Activated naive CD4-positive, alpha-beta T cell treated with anti-CD3 and anti-CD28 coated beads, Interleukin-2, amount 50 U/mL, for 16 hours (primary cell): ENCODE data around the gene EDDM13.
A peak's percentile ranks its signal among the peaks of the same experiment; 100 is the strongest.
"Not testable (repeated sequence)": the region's sequence is repeated elsewhere in the genome, so short reads cannot be mapped to it uniquely, and the experiment has no call there.

Source experiments
- DNase-seq: peaks from one replicate; pipeline ENCODE4 v3.0.0-alpha.2; 2020

EDDM13 gene

GRCh38 chr19:56272161-56272798 is at the start of gene EDDM13:
Gene EDDM13 (plus strand): TSS chr19:56272748. CDS start chr19:56272835, 87 bp downstream.
- no peak for DNase-seq

DNA sequence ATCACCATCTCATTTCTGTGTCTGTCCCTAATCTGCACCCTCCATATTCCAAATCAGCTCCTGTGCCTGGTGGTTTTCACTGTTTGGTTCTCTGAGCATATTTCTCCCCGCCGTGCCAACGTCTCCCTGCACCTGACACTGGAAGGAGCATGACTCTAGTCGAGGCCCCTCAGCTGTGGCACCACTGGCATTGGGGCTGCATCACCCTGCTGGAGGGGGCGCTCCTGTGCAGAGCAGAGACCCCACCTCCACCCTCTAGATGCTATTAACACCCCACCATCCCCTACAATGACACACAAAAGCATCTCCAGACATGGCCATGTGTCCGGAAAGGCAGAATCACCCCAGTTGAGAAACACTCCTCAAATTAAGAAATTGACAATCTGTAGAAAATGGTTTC is 49.6 kb upstream of the EDDM13 start:
- DNase-seq = no peak

- DNase-seq = no peak
These were observed 49.1 kb upstream of the EDDM13 start for GRCh38 chr19:56223481-56223880.

GRCh38 chr19:56245121-56245740 is 27.3 kb upstream of the EDDM13 start:
- no peak for DNase-seq

DNA sequence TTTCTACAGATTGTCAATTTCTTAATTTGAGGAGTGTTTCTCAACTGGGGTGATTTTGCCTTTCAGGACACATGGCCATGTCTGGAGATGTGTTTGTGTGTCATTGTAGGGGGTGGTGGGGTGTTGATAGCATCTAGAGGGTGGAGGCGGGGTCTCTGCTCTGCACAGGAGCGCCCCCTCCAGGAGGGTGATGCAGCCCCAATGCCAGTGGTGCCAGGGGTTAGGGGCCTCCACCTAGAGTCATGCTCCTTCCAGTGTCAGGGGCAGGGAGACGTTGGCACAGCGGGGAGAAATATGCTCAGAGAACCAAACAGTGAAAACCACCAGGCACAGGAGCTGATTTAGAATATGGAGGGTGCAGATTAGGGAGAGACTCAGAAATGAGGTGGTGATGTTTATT is 26.8 kb upstream of the EDDM13 start:
- DNase-seq = not testable (repeated sequence)

GRCh38 chr19:56248736-56249338 is 23.7 kb upstream of the EDDM13 start:
- DNase-seq = not testable (repeated sequence)

DNA sequence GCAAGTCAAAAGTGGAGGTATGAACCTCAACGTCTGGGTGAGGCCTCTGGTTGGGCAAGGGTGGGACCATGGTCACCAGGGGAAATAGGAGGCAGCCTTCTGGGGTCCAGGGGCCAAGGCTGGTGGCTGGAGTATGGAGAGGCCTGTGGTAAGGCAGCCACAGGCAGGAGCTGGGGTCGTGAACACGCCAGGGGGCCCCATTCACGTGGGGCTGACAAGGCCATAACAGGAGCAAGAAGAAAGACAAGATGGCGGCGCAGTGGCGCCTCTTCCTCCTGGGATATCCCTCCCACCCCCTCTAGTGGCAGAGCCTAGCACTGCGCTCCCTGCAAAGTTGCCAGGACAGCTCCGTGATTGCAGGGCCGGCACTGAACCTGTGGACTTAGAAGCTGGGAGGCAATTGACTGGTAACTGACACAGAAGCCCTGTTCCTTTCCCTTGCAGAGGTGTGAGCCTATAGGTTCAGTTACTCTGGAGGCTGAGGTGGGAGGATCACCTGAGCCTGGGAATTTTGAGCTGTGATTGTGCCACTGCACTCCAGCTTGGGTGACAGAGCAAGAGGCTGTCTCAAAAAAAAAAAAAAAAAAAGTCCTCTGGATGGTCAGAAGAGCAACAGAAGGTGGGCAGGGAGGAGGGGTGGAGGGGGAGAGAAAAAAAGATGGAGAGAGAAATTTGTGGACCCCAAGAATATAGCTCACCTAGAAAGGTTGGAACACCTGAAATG is 19.7 kb upstream of the EDDM13 start:
- peak; percentile 76 for DNase-seq

DNA sequence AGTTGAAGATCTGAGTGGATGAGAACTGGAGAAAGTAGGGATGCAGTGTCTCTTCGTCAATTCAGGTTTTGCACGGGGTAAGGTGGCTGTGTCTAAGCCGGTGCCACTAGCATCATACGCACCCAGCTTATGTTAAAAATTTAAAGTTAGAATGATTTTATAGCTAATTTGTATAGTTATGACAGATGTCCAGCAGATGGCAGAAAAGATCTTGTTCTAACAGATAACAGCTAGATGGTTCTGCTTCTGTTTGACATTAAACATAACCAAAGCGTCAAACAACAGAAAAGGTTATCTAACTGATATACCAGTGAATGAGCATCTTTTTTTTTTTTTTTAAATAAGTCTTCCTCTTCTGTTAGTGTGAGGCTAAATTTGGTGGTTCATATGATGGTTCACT is 18.8 kb upstream of the EDDM13 start:
- no peak for DNase-seq

GRCh38 chr19:56258272-56258671 is 14.3 kb upstream of the EDDM13 start:
- DNase-seq = no peak

GRCh38 chr19:56261145-56261544 is 11.4 kb upstream of the EDDM13 start:
- DNase-seq = no peak

DNA sequence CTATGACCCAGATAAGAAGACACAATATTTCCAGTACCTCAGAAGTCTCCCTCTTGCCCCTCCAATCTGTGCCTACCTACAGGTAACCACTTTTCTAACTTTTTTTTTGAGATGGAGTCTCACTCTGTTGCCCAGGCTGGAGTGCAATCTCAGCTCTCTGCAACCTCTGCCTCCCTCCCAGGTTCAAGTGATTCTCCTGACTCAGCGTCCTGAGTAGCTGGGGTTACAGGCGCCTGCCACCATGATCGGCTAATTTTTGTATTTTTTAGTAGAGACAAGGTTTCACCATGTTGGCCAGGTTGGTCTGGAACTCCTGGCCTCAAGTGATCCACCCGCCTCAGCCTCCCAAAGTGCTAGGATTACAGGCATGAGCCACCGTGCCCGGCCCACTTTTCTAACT is 10.6 kb upstream of the EDDM13 start:
- DNase-seq = not testable (repeated sequence)

- no peak for DNase-seq
These were observed 9.2 kb upstream of the EDDM13 start for GRCh38 chr19:56263319-56263718.

GRCh38 chr19:56266051-56266450 is 6.5 kb upstream of the EDDM13 start:
- no peak for DNase-seq

GRCh38 chr19:56269348-56269747 is 3.2 kb upstream of the EDDM13 start:
- DNase-seq = no peak

- DNase-seq = no peak
These were observed 1.9 kb upstream of the EDDM13 start for GRCh38 chr19:56270676-56271075.

GRCh38 chr19:56271151-56271550 is 1.4 kb upstream of the EDDM13 start:
- DNase-seq = no peak

- no peak for DNase-seq
These were observed 1.1 kb downstream of the EDDM13 start for GRCh38 chr19:56273563-56274117.

DNA sequence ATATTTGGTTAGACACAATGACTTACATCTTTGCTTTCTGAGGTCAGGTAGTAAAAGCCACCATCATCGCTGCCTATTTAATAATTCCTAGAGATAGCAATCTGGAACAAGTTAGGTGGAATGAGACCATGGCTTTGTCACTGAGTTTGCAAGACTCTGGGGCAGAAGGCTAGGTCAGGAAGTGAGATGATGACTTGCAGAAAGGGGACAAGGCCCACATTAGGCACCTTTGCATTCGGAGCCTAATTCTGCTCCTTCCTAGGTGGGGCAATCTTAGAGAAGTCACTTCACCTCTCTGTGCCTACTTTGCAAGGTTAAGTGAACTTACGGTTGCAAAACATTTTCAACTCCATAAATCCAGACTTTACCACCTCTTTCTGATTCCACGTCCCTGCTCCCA is 10.3 kb downstream of the EDDM13 start:
- DNase-seq = no peak

GRCh38 chr19:56284746-56285145 is 12.2 kb downstream of the EDDM13 start:
- no peak for DNase-seq

DNA sequence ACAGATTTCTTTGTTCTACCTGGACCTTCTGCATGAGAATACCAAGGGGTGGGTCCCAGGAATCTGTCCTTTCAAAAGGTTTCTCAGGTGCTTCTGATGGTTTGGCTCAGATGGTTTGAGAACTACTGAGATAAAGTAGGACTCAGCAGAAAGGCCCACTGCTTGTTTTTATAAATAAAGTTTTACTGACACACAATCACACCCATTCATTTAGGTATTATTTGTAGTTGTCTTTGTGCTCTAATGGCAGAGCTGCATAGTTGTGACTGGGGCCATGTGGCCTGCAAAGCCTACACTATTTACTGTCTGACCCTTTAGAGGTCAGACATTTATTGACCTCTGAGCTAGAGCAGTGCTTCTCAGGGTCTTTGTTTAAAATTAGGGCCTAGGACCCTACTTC is 17.6 kb downstream of the EDDM13 start:
- DNase-seq = no peak

GRCh38 chr19:56291867-56292266 is 19.3 kb downstream of the EDDM13 start:
- DNase-seq = no peak

GRCh38 chr19:56294549-56294948 is 22.0 kb downstream of the EDDM13 start:
- no peak for DNase-seq
